ENCODE data around the gene RGSL1. TPM values are rescaled to one million over a fixed set of nuclear protein-coding genes. Genes with fewer than 3 reads are reported as not detected.

Gene RGSL1
- total RNA-seq, 1 donor from 2014 or later: not detected

DNA sequence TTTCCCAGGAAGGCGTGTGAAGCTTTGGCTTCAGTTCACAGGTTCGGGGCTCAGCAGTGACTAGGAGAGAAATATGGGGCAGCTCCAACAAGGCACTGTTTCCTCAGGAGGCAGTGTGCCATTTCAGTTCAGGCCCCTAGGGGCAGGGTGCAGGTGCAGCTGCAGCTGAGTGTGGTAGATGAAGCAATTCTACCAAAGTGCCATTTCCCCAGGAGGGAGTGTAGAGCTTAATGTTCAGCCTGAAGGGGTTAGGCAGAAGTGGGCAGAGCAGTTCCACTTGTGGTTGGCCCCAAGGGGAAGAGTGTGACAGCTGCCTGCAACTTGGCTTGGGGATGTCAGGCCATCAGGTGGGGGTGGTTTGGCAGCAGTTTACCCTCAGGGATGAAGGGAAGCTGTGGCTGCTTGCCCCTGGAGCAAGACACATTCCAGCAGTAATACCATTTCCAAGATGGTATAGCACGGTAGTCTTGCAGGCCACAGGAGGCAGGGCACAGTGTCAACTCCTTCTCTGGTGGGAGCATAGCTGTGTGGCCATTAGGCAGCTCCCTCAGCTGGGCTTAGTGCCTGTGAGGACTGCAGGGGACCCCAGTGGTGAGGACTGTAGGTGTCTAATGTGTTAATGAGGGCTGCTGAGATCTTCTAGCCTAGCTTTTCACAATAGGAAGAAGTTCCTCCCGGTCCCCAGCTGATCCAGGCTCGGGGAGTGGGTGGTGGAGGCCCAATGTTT lies 34.7 kb downstream of the RGSL1 start:
- TF ChIP-seq, protein P1, sequence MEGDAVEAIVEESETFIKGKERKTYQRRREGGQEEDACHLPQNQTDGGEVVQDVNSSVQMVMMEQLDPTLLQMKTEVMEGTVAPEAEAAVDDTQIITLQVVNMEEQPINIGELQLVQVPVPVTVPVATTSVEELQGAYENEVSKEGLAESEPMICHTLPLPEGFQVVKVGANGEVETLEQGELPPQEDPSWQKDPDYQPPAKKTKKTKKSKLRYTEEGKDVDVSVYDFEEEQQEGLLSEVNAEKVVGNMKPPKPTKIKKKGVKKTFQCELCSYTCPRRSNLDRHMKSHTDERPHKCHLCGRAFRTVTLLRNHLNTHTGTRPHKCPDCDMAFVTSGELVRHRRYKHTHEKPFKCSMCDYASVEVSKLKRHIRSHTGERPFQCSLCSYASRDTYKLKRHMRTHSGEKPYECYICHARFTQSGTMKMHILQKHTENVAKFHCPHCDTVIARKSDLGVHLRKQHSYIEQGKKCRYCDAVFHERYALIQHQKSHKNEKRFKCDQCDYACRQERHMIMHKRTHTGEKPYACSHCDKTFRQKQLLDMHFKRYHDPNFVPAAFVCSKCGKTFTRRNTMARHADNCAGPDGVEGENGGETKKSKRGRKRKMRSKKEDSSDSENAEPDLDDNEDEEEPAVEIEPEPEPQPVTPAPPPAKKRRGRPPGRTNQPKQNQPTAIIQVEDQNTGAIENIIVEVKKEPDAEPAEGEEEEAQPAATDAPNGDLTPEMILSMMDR (conservative IDR thresholded peaks at IDR 0.05): peak; percentile 46
- Mint-ChIP-seq H3K4me1 (no peaks in the 10 kb centered on the region), H3K9me3 (no peaks in the 10 kb centered on the region), H3K36me3 (ENCODE audit: low read depth) (no peaks in the 10 kb centered on the region), H3K27ac (ENCODE audit: unreplicated experiment) (no peak overlapping the region), H3K27me3 (ENCODE audit: low read depth) (no peaks in the 10 kb centered on the region), H3K4me3 (no peak overlapping the region)
- DNase-seq (ENCODE audit: low read depth, low spot score): no peak

DNA sequence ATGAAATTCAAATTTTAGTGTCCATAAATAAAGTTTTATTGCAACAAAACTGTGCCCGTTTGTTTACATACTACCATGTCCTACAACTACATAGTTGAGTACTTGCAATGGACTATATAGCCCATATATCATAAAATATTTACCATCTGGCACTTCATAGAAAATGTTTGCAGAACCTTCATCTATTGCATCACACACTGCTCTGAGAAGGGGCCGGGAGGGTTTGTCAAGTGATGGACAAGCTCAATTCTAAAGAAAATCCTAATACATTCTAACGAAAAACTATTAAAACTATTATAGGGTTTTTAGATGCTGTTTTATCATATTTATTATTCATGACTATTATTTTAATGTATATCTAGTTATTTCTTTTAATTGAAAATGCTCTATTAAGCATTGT lies 35.9 kb downstream of the RGSL1 start:
- H3K27ac Mint-ChIP-seq (ENCODE audit: unreplicated experiment): no peak overlapping the region
- no peaks in the 10 kb centered on the region for H3K9me3 Mint-ChIP-seq
- TF ChIP-seq, protein P1 (conservative IDR thresholded peaks at IDR 0.05): no peak
- no peaks in the 10 kb centered on the region for H3K4me1 Mint-ChIP-seq
- H3K36me3 Mint-ChIP-seq (ENCODE audit: low read depth): no peaks in the 10 kb centered on the region
- no peak overlapping the region for H3K4me3 Mint-ChIP-seq
- no peaks in the 10 kb centered on the region for H3K27me3 Mint-ChIP-seq (ENCODE audit: low read depth)
- no peak for DNase-seq (ENCODE audit: low read depth, low spot score)

DNA sequence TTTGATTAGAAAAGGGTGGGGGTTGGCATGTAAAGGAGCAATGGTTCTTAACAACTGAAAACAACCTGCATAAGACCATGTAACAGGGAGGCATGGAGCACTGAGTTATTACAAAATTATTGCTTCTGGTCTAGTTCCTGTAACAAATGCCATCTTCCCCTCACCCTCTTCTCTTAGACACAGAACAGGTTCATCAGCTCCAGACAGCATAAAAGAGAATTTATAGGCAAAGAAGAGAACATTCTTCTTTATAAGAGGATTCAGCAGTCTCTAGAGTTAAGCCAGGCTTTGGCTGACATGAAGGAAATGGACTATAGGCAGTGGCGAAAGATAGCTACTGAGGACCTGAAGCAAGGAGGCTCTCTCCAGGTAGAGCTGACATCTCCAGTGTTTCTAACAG lies 38.9 kb downstream of the RGSL1 start:
- Mint-ChIP-seq H3K36me3 (ENCODE audit: low read depth) (no peaks in the 10 kb centered on the region), H3K27ac (ENCODE audit: unreplicated experiment) (no peak overlapping the region), H3K4me3 (no peak overlapping the region), H3K9me3 (no peaks in the 10 kb centered on the region), H3K27me3 (ENCODE audit: low read depth) (peaks cover under 1% of the 10 kb centered on the region), H3K4me1 (no peaks in the 10 kb centered on the region)
- TF ChIP-seq, protein P1 (conservative IDR thresholded peaks at IDR 0.05): no peak
- DNase-seq (ENCODE audit: low read depth, low spot score): no peak

DNA sequence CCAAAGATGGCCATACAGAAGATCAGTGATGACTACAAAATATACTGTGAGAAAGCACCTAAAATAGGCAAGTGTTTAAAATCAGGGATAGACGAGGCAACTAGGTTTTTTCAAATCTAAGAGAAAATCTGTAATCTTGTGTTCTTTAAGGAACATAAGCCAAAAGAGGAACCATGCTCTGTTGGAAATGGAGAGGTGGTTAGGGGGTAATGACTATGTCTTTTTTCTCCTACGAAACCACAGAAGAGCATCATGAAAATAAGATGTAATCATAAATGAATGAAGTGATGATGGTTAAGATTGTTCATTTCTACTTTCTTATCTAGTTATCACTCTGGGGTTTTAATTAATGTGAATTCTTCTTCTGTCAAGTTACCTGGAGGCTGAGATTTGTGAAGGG lies 43.1 kb downstream of the RGSL1 start:
- TF ChIP-seq, protein P1 (conservative IDR thresholded peaks at IDR 0.05): no peak
- Mint-ChIP-seq H3K4me1 (no peaks in the 10 kb centered on the region), H3K27me3 (ENCODE audit: low read depth) (peaks cover 3% of the 10 kb centered on the region), H3K36me3 (ENCODE audit: low read depth) (no peaks in the 10 kb centered on the region), H3K4me3 (no peak overlapping the region), H3K27ac (ENCODE audit: unreplicated experiment) (no peak overlapping the region), H3K9me3 (no peaks in the 10 kb centered on the region)
- DNase-seq (ENCODE audit: low read depth, low spot score): no peak

DNA sequence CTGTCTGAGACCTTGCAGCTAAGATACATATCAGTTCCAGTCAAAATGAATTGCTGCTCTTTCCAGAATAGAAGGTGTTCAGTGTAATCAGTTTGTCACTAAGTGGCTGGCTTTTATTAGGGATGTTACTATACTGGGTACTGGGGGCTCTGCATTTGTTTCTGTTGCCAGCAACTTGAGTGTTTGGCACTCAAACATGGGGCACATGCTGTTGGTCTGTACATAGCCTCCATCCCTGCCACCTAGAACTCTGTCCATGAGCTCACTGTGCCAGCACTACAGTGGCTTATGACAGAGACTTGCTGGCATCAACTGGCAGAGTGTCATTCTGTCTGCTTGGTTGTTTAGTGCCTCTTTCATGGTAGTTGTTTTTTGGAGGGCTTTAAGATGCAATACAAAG lies 45.1 kb downstream of the RGSL1 start:
- Mint-ChIP-seq H3K27ac (ENCODE audit: unreplicated experiment) (no peak overlapping the region), H3K4me1 (no peaks in the 10 kb centered on the region), H3K4me3 (no peak overlapping the region), H3K36me3 (ENCODE audit: low read depth) (no peaks in the 10 kb centered on the region), H3K9me3 (no peaks in the 10 kb centered on the region), H3K27me3 (ENCODE audit: low read depth) (peaks cover 3% of the 10 kb centered on the region)
- DNase-seq (ENCODE audit: low read depth, low spot score): no peak
- TF ChIP-seq, protein P1 (conservative IDR thresholded peaks at IDR 0.05): no peak

All from neural crest cell (in vitro differentiated cells).